Endodermal cell (in vitro differentiated cells): ENCODE data around the gene AGO1. TPM values are rescaled to one million over a fixed set of nuclear protein-coding genes. Genes with fewer than 3 reads are reported as not detected.
"Not testable (repeated sequence)": the region's sequence is repeated elsewhere in the genome, so short reads cannot be mapped to it uniquely, and the experiment has no call there.

Experiments used
- DNase-seq: peaks from one replicate; pipeline ENCODE4 v3.0.0-alpha.2; 2017
- H3K27ac ChIP-seq: 2 replicates; pipeline ENCODE4 v1.5.1; 2013; ENCODE audit warnings: mild to moderate bottlenecking, low read depth, low read length, moderate library complexity
- H3K27me3 ChIP-seq: 2 replicates; pipeline ENCODE4 v1.6.1; 2013; ENCODE audit warnings: mild to moderate bottlenecking, low read length, moderate library complexity; ENCODE audit not compliant: insufficient read depth, control insufficient read depth, poor library complexity, severe bottlenecking
- H3K36me3 ChIP-seq: 2 replicates; pipeline ENCODE4 v1.7.0; 2013; ENCODE audit warnings: mild to moderate bottlenecking, low read length, moderate library complexity; ENCODE audit not compliant: control insufficient read depth, insufficient read depth
- H3K4me1 ChIP-seq: one replicate; pipeline ENCODE4 v1.7.0; 2013; ENCODE audit warnings: low read length; ENCODE audit not compliant: control insufficient read depth, insufficient read depth
- H3K4me3 ChIP-seq: 2 replicates; pipeline ENCODE4 v1.5.1; 2013; ENCODE audit warnings: mild to moderate bottlenecking, low read length, moderate library complexity
- H3K9ac ChIP-seq: 2 replicates; pipeline ENCODE4 v1.6.1; 2013; ENCODE audit warnings: mild to moderate bottlenecking, low read length, moderate library complexity; ENCODE audit not compliant: poor library complexity, severe bottlenecking; ENCODE audit errors: extremely low read depth
- H3K9me3 ChIP-seq: 2 replicates; pipeline ENCODE4 v1.6.1; 2013; ENCODE audit warnings: mild to moderate bottlenecking, low read length, moderate library complexity; ENCODE audit not compliant: control insufficient read depth
- H3K27ac Mint-ChIP-seq: 2 replicates; pipeline ENCODE4 v1.8.0; 2020; ENCODE audit warnings: mixed read lengths
- H3K27me3 Mint-ChIP-seq: 2 replicates; pipeline ENCODE4 v1.8.0; 2021; ENCODE audit warnings: mild to moderate bottlenecking, mixed read lengths; ENCODE audit not compliant: insufficient read depth
- H3K36me3 Mint-ChIP-seq: 2 replicates; pipeline ENCODE4 v1.8.0; 2020; ENCODE audit warnings: low read depth, mixed read lengths
- H3K4me1 Mint-ChIP-seq: 2 replicates; pipeline ENCODE4 v1.8.0; 2020; ENCODE audit warnings: mixed read lengths
- H3K4me3 Mint-ChIP-seq: 2 replicates; pipeline ENCODE4 v1.8.0; 2020; ENCODE audit warnings: mild to moderate bottlenecking, moderate library complexity, mixed read lengths
- H3K9me3 Mint-ChIP-seq: 2 replicates; pipeline ENCODE4 v1.8.0; 2020; ENCODE audit warnings: mild to moderate bottlenecking, mixed read lengths
- WGBS, 2 experiments: methylation state at CpG; one replicate each; pipeline versions ENCODE4 v1.1.5 to v1.1.7; 2013; ENCODE audit warnings: missing lambda C conversion rate in 2 of 2, mixed read lengths in 1 of 2; ENCODE audit not compliant: insufficient coverage in 1 of 2, insufficient read length in 1 of 2; 5-methylcytosine and 5-hydroxymethylcytosine counted together
- total RNA-seq, 2 donors: library from RNA; stranded (reverse); fragmentation: NEBNext Ultra II Directional in 1 of 2; extraction: Animal tissue kit (Norgen Biotek cat#: 25700) in 1 of 2; gene quantifications; 2 replicates in 1 of 2; 3 replicates in 1 of 2; pipeline ENCODE4 v1.2.1, GENCODE V29; 2021
- TF ChIP-seq, protein P1 (sequence below): fragments of 200-600 bp; sonication (generic); conservative IDR thresholded peaks from 2 replicates; pipeline ENCODE4 v1.5.0; 2021; ENCODE audit warnings: antibody characterized with exemption, mild to moderate bottlenecking

The AGO1 gene
- total RNA-seq, 2 donors from 2014 or later: 54.5 to 65.7 TPM

DNA sequence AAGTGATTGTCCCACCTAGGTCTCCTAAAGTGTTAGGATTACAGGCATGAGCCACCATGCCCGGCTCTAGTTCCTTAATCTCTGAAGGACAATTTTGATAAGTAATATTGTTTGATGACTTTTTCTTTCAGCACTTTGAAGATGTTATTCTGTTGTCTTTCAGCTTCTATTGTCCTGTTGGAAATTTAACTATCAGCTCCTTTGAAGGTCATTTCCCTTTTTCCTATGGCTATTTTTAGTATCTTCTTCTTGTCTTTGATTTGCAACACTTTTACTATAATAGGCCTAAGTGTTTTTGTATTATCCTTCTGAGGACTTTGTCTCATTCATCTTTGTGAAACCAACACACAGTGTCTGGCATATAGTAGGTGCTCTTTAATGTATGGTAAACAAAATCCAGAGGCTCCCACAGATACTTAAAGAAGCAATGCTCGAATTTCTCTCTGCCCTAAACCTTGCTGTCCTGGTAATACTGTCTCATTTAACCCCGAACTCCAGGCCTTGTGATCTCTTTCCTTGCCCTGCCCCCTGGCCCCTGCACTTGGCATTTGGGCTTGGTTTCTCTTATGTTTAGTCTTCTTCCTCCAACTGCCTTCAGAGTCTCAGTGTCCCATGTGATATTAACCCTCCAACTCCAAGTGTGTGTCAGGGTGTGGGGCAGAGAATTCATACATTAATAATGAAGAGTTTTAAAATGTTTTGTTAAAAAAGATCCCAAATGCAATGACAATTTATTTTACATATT is 19.0 kb upstream of the AGO1 start:
- Mint-ChIP-seq H3K4me3 (no peak overlapping the region), H3K9me3 (no peaks in the 10 kb centered on the region), H3K27ac (no peak overlapping the region), H3K27me3 (no peaks in the 10 kb centered on the region), H3K4me1 (no peaks in the 10 kb centered on the region), H3K36me3 (no peaks in the 10 kb centered on the region)
- Histone ChIP-seq H3K4me3 (no peak overlapping the region), H3K27ac (no peak overlapping the region), H3K9ac (no peak overlapping the region), H3K36me3 (no peaks in the 10 kb centered on the region), H3K27me3 (no peaks in the 10 kb centered on the region), H3K9me3 (no peaks in the 10 kb centered on the region), H3K4me1 (no peaks in the 10 kb centered on the region)
- DNase-seq: no peak
- 80 to 88% methylated on average over 3 of the region's 3 CpGs for WGBS, 2 experiments
- TF ChIP-seq, protein P1, sequence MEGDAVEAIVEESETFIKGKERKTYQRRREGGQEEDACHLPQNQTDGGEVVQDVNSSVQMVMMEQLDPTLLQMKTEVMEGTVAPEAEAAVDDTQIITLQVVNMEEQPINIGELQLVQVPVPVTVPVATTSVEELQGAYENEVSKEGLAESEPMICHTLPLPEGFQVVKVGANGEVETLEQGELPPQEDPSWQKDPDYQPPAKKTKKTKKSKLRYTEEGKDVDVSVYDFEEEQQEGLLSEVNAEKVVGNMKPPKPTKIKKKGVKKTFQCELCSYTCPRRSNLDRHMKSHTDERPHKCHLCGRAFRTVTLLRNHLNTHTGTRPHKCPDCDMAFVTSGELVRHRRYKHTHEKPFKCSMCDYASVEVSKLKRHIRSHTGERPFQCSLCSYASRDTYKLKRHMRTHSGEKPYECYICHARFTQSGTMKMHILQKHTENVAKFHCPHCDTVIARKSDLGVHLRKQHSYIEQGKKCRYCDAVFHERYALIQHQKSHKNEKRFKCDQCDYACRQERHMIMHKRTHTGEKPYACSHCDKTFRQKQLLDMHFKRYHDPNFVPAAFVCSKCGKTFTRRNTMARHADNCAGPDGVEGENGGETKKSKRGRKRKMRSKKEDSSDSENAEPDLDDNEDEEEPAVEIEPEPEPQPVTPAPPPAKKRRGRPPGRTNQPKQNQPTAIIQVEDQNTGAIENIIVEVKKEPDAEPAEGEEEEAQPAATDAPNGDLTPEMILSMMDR: no peak

DNA sequence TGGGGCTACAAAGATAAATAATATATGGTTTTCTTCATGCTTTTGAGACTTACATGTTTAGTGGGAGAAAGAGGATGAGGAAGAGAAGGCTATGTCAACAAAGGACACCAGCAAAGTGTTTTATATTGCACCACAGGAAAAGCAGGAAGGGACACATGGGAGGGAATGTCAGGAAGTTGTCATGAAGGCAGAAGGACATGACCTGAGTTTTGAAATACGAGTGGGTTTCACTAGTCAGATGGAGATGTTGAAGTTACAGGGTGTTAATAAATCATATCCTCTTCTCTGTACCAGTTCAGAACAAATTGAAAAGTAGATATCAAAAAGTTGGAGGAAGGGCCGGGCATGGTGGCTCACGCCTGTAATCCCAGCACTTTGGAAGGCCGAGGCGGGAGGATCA is 18.2 kb upstream of the AGO1 start:
- Histone ChIP-seq H3K27me3 (no peaks in the 10 kb centered on the region), H3K27ac (no peak overlapping the region), H3K36me3 (no peaks in the 10 kb centered on the region), H3K4me1 (no peaks in the 10 kb centered on the region), H3K4me3 (no peak overlapping the region), H3K9me3 (no peaks in the 10 kb centered on the region), H3K9ac (no peak overlapping the region)
- DNase-seq: no peak
- TF ChIP-seq, protein P1: no peak
- WGBS, 2 experiments: 88 to 92% methylated on average over 3 to 5 of the region's 5 CpGs
- H3K27ac Mint-ChIP-seq: no peak overlapping the region
- no peaks in the 10 kb centered on the region for H3K36me3 Mint-ChIP-seq
- no peaks in the 10 kb centered on the region for H3K27me3 Mint-ChIP-seq
- no peaks in the 10 kb centered on the region for H3K9me3 Mint-ChIP-seq
- H3K4me1 Mint-ChIP-seq: no peaks in the 10 kb centered on the region
- no peak overlapping the region for H3K4me3 Mint-ChIP-seq

DNA sequence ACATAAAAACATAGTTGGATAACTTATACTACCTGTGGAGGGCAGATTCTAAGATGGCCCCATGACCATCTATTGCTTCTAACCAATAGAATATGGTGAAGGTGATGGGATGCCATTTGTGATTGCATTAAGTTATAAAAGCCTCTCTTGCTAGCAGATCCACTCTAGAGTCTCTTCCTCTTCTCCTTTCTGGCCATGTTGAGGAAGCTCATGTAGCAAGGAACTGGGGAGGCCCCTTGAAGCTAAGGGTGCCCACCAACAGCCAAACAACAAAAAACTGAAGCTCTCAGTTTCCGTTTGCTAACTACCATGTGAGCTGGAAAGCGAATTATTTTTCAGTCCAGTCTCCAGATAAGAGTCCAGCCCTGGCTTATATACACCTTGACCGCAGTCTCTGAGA is 16.0 kb upstream of the AGO1 start:
- Mint-ChIP-seq H3K9me3 (no peaks in the 10 kb centered on the region), H3K4me3 (no peak overlapping the region), H3K4me1 (no peaks in the 10 kb centered on the region), H3K36me3 (no peaks in the 10 kb centered on the region), H3K27ac (no peak overlapping the region), H3K27me3 (no peaks in the 10 kb centered on the region)
- Histone ChIP-seq H3K36me3 (no peaks in the 10 kb centered on the region), H3K9me3 (no peaks in the 10 kb centered on the region), H3K4me3 (no peak overlapping the region), H3K4me1 (no peaks in the 10 kb centered on the region), H3K27ac (no peak overlapping the region), H3K9ac (no peak overlapping the region), H3K27me3 (no peaks in the 10 kb centered on the region)
- TF ChIP-seq, protein P1: no peak
- WGBS, 2 experiments: 94 to 100% methylated on average over 1 to 3 of the region's 3 CpGs
- no peak for DNase-seq

DNA sequence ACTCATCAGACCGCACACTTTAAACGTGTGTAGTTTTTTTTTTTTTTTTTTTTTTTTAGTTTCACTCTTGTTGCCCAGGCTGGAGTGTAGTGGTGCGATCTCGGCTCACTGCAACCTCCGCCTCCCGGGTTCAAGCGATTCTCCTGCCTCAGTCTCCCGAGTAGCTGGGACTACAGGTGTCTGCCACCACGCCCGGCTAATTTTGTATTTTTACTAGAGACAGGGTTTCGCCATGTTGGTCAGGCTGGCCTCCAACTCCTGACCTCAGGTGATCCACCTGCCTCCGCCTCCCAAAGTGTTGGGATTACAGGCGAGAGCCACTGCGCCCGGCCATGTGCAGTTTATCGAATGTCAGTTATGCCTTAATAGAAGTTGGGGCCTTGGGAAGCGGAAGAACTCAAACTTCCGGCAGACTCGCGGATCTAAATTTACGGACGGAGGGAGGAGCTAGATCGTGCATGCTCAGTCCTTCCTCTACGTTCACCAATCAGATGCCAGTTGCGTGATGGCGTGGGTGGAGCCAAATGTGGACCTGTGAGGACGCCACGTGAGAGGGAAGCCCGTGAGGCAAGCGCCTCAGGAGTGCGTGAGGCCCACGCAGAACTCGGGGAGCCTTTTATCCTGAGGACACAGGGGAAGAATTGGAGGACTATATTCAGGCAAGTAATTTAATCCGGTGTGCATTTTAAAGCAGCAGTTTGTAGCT is 13.6 kb upstream of the AGO1 start:
- not testable (repeated sequence) for H3K4me1 Mint-ChIP-seq, H3K9me3 Mint-ChIP-seq, H3K27me3 Mint-ChIP-seq, H3K27ac Mint-ChIP-seq, H3K4me1 ChIP-seq, H3K4me3 Mint-ChIP-seq, H3K9ac ChIP-seq, H3K9me3 ChIP-seq, H3K27ac ChIP-seq, H3K36me3 Mint-ChIP-seq, H3K27me3 ChIP-seq, H3K4me3 ChIP-seq, H3K36me3 ChIP-seq
- DNase-seq: peak; percentile 58
- 90 to 94% methylated on average over 29 to 33 of the region's 34 CpGs for WGBS, 2 experiments
